Coronary artery (tissue), 2 donors: Measurements from ENCODE around the gene RETREG1.
A peak's percentile ranks its signal among the peaks of the same experiment; 100 is the strongest.

Experiments used
- DNase-seq: peaks from one replicate; pipeline ENCODE4 v3.0.0-alpha.2; 2017; ENCODE audit warnings: low spot score
- H3K27ac ChIP-seq, 2 donors: fragments of 200-600 bp; sonication (generic); one replicate each; pipeline ENCODE4 v1.5.1; 2016 to 2019
- H3K4me3 ChIP-seq: fragments of 200-600 bp; sonication (generic); 2 replicates; pipeline ENCODE4 v1.5.1; 2016; ENCODE audit warnings: mild to moderate bottlenecking, moderate library complexity
- CTCF ChIP-seq: fragments of 200-600 bp; sonication (generic); IDR thresholded peaks from one replicate; pipeline ENCODE4 v1.5.1; 2019; ENCODE audit warnings: antibody characterized with exemption

RETREG1 gene

GRCh38 chr5:16490911-16491310, 125.9 kb downstream of the RETREG1 start:
- Histone ChIP-seq H3K4me3 (no peak overlapping the region), H3K27ac (no peak overlapping the region)
- DNase-seq, result no peak
- TF ChIP-seq CTCF, result no peak

- no peak for DNase-seq
- peak; percentile 24 for TF ChIP-seq CTCF
- Histone ChIP-seq H3K4me3 (no peak overlapping the region), H3K27ac (no peak overlapping the region)
These were observed 127.4 kb downstream of the RETREG1 start for GRCh38 chr5:16489322-16489791.

- no peak for DNase-seq
- no peak for TF ChIP-seq CTCF
- H3K27ac ChIP-seq, result no peak overlapping the region
- no peak overlapping the region for H3K4me3 ChIP-seq
These were observed 129.3 kb downstream of the RETREG1 start for GRCh38 chr5:16487456-16487855.

GRCh38 chr5:16486711-16487111, 130.1 kb downstream of the RETREG1 start:
- Histone ChIP-seq H3K4me3 (no peak overlapping the region), H3K27ac (no peak overlapping the region)
- TF ChIP-seq CTCF, result no peak
- no peak for DNase-seq

GRCh38 chr5:16485656-16486055, 131.1 kb downstream of the RETREG1 start:
- no peak for DNase-seq
- Histone ChIP-seq H3K27ac (no peak overlapping the region), H3K4me3 (no peak overlapping the region)
- no peak for TF ChIP-seq CTCF

GRCh38 chr5:16484081-16484480, 132.7 kb downstream of the RETREG1 start:
- no peak for TF ChIP-seq CTCF
- no peak overlapping the region for H3K4me3 ChIP-seq
- DNase-seq, result no peak
- no peak overlapping the region for H3K27ac ChIP-seq

- Histone ChIP-seq H3K4me3 (no peak overlapping the region), H3K27ac (no peak overlapping the region)
- no peak for DNase-seq
- no peak for TF ChIP-seq CTCF
These were observed 133.4 kb downstream of the RETREG1 start for GRCh38 chr5:16483361-16483760.
